Measurements from ENCODE around the gene PITX1.

PITX1 gene

DNA sequence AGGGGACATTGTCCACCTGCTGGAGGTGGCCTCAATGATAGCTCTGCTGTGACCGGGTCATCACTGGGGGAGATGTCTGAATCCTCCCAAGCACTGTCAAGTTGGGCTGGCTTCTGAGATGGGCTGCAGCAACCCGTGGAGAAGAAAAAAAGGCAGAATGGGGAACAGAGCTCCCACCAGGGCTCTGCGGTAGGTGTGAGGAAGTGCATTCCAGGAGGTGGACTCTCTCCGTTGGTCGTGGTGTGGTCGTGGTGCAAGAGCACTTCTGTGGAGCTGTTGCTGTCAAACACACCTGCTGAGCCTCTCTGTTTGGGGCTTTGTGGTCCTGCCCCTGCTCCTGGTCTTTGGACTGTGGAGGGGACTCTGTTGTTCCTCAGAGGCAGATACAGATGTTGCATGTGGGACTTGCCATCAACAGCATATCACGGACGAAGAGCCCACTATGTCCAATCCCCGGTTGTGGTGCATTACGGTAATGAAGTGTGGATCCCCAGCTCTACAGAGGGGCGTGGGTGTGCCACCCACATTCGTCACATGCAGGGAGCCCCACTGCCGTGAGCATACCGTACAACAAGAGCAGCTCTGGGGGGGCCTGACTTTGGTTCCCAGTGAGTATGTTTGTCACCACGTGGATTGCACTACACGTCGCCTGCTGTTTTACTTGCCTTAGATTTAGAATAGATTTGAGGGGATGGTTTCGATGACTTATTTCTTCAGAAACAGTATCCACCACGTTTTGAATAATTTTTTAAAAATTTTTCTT lies 36.0 kb upstream of the PITX1 start:
- Histone ChIP-seq H3K27me3 (replicated peaks) (no peaks in the 10 kb centered on the region), H3K27ac (no peak overlapping the region), H3K4me3 (ENCODE audit: low read depth, low read length) (no peak overlapping the region), H3K36me3 (replicated peaks) (no peaks in the 10 kb centered on the region)
- TF ChIP-seq, protein P1, sequence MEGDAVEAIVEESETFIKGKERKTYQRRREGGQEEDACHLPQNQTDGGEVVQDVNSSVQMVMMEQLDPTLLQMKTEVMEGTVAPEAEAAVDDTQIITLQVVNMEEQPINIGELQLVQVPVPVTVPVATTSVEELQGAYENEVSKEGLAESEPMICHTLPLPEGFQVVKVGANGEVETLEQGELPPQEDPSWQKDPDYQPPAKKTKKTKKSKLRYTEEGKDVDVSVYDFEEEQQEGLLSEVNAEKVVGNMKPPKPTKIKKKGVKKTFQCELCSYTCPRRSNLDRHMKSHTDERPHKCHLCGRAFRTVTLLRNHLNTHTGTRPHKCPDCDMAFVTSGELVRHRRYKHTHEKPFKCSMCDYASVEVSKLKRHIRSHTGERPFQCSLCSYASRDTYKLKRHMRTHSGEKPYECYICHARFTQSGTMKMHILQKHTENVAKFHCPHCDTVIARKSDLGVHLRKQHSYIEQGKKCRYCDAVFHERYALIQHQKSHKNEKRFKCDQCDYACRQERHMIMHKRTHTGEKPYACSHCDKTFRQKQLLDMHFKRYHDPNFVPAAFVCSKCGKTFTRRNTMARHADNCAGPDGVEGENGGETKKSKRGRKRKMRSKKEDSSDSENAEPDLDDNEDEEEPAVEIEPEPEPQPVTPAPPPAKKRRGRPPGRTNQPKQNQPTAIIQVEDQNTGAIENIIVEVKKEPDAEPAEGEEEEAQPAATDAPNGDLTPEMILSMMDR (IDR thresholded peaks at IDR 0.05; ENCODE audit: low read depth, low read length, missing control alignments), result no peak
- DNase-seq, result no peak
- in situ Hi-C loops (cut with HindIII; ENCODE audit: low pct_ligation_motif_present, low sequenced_read_pairs), result no loop called here

DNA sequence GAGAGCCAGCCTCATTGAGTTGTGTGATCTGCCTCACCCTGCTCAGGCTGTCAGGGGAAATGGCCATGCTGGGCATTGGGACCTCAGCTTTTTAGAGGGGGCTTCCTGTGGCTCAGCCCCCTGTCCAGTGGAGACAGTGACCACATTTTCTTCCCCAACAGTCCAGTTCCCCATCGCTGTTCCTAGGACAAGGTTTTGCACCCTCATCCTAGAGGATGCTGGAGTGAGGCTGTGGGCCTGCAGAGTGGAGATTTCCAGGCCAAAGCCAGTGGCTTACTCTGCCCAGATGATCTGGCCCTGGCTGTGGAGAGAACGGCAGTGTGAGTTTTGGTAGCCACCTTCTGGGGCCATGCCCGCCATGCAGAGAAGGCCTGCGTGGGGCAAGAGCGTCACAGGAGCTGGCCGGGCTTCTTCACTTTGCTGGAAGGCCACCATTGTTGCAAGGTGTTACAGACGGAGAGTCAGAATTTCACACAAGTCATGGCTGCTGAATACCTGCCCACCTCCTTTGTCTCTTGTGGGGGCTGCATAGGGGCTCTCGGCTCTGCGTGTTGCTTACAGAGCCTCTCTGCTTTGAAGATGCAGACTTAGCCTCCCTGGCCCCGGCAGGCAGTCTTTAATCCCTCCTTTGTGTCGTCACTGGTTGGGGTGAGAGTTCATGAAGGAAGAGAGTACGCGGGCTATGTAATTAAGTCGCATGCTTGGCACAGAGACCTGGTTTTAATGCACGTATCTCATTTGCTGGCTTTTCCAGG lies 35.2 kb upstream of the PITX1 start:
- TF ChIP-seq, protein P1 (IDR thresholded peaks at IDR 0.05; ENCODE audit: low read depth, low read length, missing control alignments), result no peak
- Histone ChIP-seq H3K27ac (no peak overlapping the region), H3K36me3 (replicated peaks) (no peaks in the 10 kb centered on the region), H3K4me3 (ENCODE audit: low read depth, low read length) (no peak overlapping the region), H3K27me3 (replicated peaks) (no peaks in the 10 kb centered on the region)
- no peak for DNase-seq
- in situ Hi-C loops (cut with HindIII; ENCODE audit: low pct_ligation_motif_present, low sequenced_read_pairs), result no loop called here

DNA sequence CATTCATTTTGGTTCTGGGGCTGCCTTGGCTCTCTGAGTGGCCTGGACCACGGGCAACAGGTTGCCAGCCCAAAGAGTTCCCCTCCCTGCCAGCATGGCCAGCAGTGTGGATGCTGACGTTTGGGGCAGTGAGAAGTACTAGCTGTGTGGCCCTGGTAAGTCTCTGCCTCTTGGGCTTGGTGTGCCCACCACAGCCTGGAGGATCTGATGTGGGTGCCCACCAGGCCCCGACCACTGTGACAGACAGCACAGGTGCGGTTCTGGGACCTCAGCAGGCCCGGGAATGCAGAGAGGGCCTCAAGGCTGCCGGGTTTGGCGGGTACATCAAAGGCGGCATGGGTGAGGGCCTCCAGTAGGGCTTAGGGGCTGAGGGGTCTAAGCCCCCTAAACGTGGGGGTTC lies 33.6 kb upstream of the PITX1 start:
- no peaks in the 10 kb centered on the region for H3K36me3 ChIP-seq (replicated peaks)
- TF ChIP-seq, protein P1 (IDR thresholded peaks at IDR 0.05; ENCODE audit: low read depth, low read length, missing control alignments), result no peak
- no peak for DNase-seq
- H3K27ac ChIP-seq, result no peak overlapping the region
- peaks cover under 1% of the 10 kb centered on the region for H3K27me3 ChIP-seq (replicated peaks)
- in situ Hi-C loops (cut with HindIII; ENCODE audit: low pct_ligation_motif_present, low sequenced_read_pairs), result no loop called here
- H3K4me3 ChIP-seq (ENCODE audit: low read depth, low read length), result no peak overlapping the region

DNA sequence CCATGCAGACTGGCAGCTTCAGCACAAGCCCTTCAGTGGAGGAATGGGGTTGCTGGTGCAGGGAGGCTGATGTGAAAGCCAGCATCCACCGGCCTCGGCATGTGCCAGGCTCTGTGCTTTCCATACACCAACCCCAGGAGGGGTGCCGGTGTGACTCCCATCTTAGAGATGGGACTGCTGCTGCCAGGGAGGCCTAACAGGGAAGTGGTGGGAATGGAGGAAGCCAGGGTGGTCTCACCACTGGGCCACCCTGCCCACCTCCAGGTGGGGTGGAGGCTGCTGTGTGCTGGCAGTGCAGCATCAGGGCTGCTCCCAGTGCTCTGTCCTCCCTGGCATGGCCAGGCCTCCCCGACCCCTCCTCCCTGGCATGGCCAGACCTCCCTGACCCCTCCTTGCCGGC lies 32.8 kb upstream of the PITX1 start:
- TF ChIP-seq, protein P1 (IDR thresholded peaks at IDR 0.05; ENCODE audit: low read depth, low read length, missing control alignments), result no peak

DNA sequence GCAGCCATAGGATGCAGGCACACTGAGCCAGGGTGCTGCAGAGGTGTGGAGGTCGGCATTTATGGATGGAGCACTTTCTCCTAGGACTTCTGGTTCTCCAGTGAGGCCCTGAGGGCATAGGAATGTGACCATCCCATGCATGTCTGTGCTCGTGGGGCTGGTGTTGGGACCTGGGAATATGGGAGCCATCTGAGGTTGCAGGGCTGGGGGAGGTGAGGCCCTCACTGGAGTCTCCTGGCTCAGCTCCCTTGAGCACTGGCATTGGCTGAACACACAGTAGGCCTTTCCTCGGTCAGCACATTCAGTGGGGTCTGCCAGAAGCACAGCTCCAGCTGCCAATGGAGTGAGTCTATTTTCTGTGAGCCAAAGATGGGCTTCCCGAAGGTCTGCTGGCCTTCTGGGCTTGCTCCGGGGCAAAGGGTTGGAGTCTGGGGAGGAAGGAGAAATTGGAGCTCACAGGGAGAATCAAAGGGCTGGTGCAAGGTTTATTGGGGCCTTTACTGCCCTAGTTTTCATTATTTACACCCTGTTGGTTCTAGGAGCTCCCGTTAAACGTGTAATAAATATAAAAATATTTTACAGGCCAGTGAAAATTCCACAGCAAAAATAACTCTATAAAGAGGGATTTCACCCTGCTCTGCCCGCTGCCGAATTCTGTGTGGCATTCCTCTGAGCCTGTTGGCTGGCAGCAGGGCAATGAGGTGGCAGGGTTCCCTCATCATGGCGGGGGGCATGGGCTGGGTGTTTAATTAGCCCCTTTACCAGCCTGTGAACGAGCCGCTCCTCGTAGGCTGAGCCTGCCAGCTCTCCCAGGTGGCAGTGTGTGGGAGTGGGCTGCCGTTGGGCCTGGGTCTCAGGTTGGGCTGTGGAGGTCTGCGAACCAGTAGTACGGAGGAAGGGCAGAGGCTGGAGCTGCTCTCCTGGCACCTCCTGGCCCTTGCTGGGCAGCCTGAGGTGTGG lies 31.6 kb upstream of the PITX1 start:
- no peak for DNase-seq
- Histone ChIP-seq H3K4me3 (ENCODE audit: low read depth, low read length) (no peak overlapping the region), H3K27me3 (replicated peaks) (peaks cover 2% of the 10 kb centered on the region), H3K27ac (no peak overlapping the region), H3K36me3 (replicated peaks) (no peaks in the 10 kb centered on the region)
- TF ChIP-seq, protein P1 (IDR thresholded peaks at IDR 0.05; ENCODE audit: low read depth, low read length, missing control alignments), result no peak
- in situ Hi-C loops (cut with HindIII; ENCODE audit: low pct_ligation_motif_present, low sequenced_read_pairs), result no loop called here

More for the DNA sequence above, 32.8 kb upstream of the PITX1 start:
- Histone ChIP-seq H3K27ac (no peak overlapping the region), H3K36me3 (replicated peaks) (no peaks in the 10 kb centered on the region), H3K27me3 (replicated peaks) (peaks cover 2% of the 10 kb centered on the region), H3K4me3 (ENCODE audit: low read depth, low read length) (no peak overlapping the region)
- in situ Hi-C loops (cut with HindIII; ENCODE audit: low pct_ligation_motif_present, low sequenced_read_pairs), result no loop called here
- no peak for DNase-seq

All from brain microvascular endothelial cell (primary cell).